Gastroesophageal sphincter (tissue), 4 donors: ENCODE data around the gene POLR2L. TPM values are rescaled to one million over a fixed set of nuclear protein-coding genes. Genes with fewer than 3 reads are reported as not detected.

ENCODE experiments used
- ATAC-seq: fragments of 150-250 bp; one replicate; pipeline ENCODE4 v1.9.1; 2016; ENCODE audit warnings: mild to moderate bottlenecking, moderate library complexity
- H3K27ac ChIP-seq, 4 donors: fragments of 200-600 bp; sonication (generic) in 3 of 4; 1 replicate in 3 of 4; 2 replicates in 1 of 4; pipeline ENCODE4 v1.5.1; 2016 to 2019
- H3K27me3 ChIP-seq: fragments of 200-600 bp; sonication (generic); one replicate; pipeline ENCODE4 v1.5.1; 2019
- H3K36me3 ChIP-seq, 2 donors: fragments of 200-600 bp; sonication (generic); one replicate each; pipeline ENCODE4 v1.5.1; 2019; ENCODE audit warnings: control low read depth in 1 of 2
- H3K4me1 ChIP-seq, 3 donors: fragments of 200-600 bp; sonication (generic); 1 replicate in 2 of 3; 2 replicates in 1 of 3; pipeline ENCODE4 v1.5.1; 2016 to 2019; ENCODE audit warnings: control low read depth in 2 of 3
- H3K4me3 ChIP-seq, 2 donors: fragments of 200-600 bp; sonication (generic); one replicate each; pipeline ENCODE4 v1.5.1; 2019; ENCODE audit warnings: mild to moderate bottlenecking in 1 of 2, moderate library complexity in 1 of 2
- H3K9me3 ChIP-seq, 3 donors: fragments of 200-600 bp; sonication (generic); one replicate each; pipeline ENCODE4 v1.5.1; 2017 to 2019; ENCODE audit warnings: control low read depth in 2 of 3
- EP300 ChIP-seq: sonication (generic); formaldehyde crosslinking; IDR thresholded peaks from one replicate; pipeline ENCODE4 v1.6.1; 2017; ENCODE audit warnings: antibody characterized with exemption, mild to moderate bottlenecking
- POLR2A ChIP-seq, 2 donors: fragments of 450-650 bp; IDR thresholded peaks; one replicate each; pipeline ENCODE4 v1.6.1; 2017; ENCODE audit warnings: antibody characterized with exemption in 2 of 2, mild to moderate bottlenecking in 2 of 2, moderate library complexity in 1 of 2
- POLR2AphosphoS5 ChIP-seq: sonication (generic); formaldehyde crosslinking; IDR thresholded peaks from one replicate; pipeline ENCODE4 v1.6.1; 2017; ENCODE audit warnings: antibody characterized with exemption
- WGBS, 2 donors: methylation state at CpG; one replicate each; pipeline ENCODE4 v1.1.5; 2018; ENCODE audit warnings: low coverage in 1 of 2; 5-methylcytosine and 5-hydroxymethylcytosine counted together
- total RNA-seq, 4 donors: library from RNA; depleted of rRNA; stranded (reverse); fragments of >200 nt; gene quantifications; one replicate each; pipeline ENCODE4 v1.1.0, GENCODE V29; 2016
- TF ChIP-seq, protein P1 (sequence below), 4 experiments: fragments of 200-600 bp in 2 of 4; fragments of 450-650 bp in 2 of 4; sonication (generic) in 1 of 4; IDR thresholded peaks; one replicate each; pipeline ENCODE4 v1.5.1; 2017 to 2019; ENCODE audit warnings: antibody characterized with exemption in 4 of 4, mild to moderate bottlenecking in 2 of 4, moderate library complexity in 2 of 4

The POLR2L gene
- total RNA-seq, 4 donors from 2014 or later: 65.5 to 86.0 (median 71.8) TPM

DNA sequence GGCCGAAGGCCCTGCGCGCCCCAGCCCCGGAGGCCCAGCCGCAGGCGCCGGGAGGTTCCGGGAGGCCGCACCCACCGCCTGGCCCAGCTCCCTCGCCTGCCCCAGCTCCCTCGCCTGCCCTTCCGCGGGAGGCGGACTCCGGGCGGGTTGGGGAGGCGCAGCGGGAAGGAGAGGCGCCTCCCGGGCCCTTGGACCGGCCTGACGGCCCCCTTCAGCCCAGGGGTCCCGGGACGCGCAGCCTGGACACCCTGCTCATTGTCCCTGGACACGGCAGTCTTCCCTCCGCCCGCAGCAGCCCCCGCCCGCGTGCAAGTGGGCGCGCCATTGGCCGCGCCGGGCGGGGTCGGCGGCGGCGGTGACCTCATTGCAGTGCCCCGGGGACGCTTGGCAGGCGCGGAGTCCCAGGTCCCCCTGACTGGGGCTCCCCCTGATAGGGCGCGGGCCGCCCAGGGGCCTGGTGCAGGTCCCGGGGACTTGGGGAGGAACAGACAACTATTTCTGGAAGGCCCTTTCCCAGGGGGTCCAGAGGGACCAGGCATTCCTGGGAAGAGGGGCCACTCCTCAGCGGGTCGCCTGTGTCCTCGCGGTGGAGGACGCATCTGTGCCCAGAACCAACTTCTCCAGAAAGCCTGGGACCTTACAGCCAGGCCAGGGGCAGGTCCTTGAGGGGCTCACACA is 9.1 kb downstream of the POLR2L start:
- Histone ChIP-seq H3K4me3 (peak overlapping the region; percentile 73 to 87), H3K27me3 (peaks cover 43% of the 10 kb centered on the region), H3K9me3 (no peaks in the 10 kb centered on the region), H3K4me1 (peaks cover 0 to 96% (median 46%) of the 10 kb centered on the region in 3 donors), H3K36me3 (peaks cover 0 to 25% of the 10 kb centered on the region in 2 donors), H3K27ac (peak overlapping the region; percentile 66 to 89 (median 84))
- WGBS, 2 donors: no CpG with 5 or more reads among the region's 55 CpGs
- peak; percentile 61 for ATAC-seq
- peak in 1 of 2 donors; percentile 34 for TF ChIP-seq POLR2A (IDR thresholded peaks at IDR 0.05)
- no peak for TF ChIP-seq EP300
- peak; percentile 50 for TF ChIP-seq POLR2AphosphoS5
- TF ChIP-seq, protein P1, sequence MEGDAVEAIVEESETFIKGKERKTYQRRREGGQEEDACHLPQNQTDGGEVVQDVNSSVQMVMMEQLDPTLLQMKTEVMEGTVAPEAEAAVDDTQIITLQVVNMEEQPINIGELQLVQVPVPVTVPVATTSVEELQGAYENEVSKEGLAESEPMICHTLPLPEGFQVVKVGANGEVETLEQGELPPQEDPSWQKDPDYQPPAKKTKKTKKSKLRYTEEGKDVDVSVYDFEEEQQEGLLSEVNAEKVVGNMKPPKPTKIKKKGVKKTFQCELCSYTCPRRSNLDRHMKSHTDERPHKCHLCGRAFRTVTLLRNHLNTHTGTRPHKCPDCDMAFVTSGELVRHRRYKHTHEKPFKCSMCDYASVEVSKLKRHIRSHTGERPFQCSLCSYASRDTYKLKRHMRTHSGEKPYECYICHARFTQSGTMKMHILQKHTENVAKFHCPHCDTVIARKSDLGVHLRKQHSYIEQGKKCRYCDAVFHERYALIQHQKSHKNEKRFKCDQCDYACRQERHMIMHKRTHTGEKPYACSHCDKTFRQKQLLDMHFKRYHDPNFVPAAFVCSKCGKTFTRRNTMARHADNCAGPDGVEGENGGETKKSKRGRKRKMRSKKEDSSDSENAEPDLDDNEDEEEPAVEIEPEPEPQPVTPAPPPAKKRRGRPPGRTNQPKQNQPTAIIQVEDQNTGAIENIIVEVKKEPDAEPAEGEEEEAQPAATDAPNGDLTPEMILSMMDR (IDR thresholded peaks at IDR 0.05): no peak

DNA sequence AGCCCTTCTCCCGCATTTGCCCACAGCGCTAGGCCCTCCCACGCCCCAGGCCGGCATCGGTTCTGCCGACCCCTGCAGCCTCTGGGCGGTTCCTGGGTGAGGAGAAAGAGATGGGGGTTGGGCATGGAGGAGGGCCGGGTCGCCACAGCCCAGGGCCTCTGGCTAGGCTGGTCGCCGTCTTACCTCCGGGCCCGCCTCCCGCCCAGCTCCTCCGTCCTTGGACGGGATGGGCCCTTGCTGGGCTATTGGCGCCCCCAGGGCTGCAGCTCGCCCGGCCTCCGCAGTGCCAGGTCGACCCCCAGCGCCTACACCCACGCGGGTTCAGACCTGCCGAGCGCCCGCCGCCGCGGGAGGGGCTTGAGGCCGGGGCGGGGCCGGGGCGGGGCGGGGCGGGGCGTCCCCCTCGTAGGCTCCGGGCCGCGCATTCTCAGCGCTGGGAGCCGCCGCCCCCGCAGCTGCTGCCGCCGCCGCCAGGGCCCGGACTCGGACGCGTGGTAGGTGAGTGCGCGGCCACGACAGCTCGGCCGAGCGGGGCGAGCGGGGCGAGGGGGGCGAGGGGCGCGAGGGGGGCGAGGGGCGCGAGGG is 9.7 kb downstream of the POLR2L start, which contains the start of gene CD151:
Gene CD151 (plus strand): TSS at position 424 of the 585 bp plus-strand sequence. CDS start 3,118 bp downstream, outside the sequence.
- H3K4me3 ChIP-seq: peak within 1 kb of the TSS; percentile 73 to 87
- ATAC-seq: peak; percentile 68
- TF ChIP-seq EP300 (no peak), POLR2AphosphoS5 (peak; percentile 31), POLR2A (IDR thresholded peaks at IDR 0.05) (no peak)
- TF ChIP-seq, protein P1 (IDR thresholded peaks at IDR 0.05): peak in 1 of 4 experiments; percentile 30
- WGBS, 2 donors: no CpG with 5 or more reads among the region's 67 CpGs
- H3K9me3 ChIP-seq: no peaks in the 10 kb centered on the region
- H3K27ac ChIP-seq: peak within 1 kb of the TSS; percentile 66 to 89 (median 84)
- peaks cover 0 to 18% of the 10 kb centered on the region in 2 donors for H3K36me3 ChIP-seq
- peaks cover 0 to 96% (median 46%) of the 10 kb centered on the region in 3 donors for H3K4me1 ChIP-seq
- H3K27me3 ChIP-seq: peaks cover 50% of the 10 kb centered on the region

DNA sequence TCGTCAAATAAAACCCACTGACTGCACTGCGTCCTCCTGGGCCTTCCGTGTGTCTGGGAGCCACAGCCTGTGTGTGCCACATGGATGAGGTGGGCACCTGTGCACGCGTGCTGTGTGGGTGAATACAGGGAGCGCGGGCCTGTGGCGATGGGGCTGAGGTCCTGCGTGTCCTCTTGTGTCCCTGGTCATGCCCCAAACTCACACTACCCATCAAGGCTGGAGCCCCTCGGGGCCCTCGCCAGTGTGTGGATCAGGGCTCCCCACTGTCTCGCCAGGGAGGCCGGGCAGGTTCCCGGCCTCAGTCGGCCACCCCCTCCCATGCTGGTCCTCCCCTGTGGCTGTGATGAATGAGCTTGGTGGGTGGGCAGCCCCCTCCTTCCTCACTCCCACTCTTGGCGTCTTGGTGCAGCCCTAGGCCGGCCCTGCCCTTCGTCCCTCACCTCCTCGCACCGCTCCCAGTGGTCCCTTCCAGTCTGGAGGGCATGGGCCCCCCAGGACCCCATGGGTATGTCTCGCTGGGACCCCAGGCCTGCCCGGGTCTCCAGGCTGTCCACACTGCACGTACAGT is 10.3 kb downstream of the POLR2L start:
- WGBS, 2 donors: 80 to 91% methylated on average over 3 to 5 of the region's 23 CpGs
- Histone ChIP-seq H3K27me3 (peaks cover 55% of the 10 kb centered on the region), H3K27ac (peak overlapping the region in 3 of 4 donors; percentile 82 to 89 (median 87)), H3K4me3 (peak overlapping the region in 1 of 2 donors; percentile 87), H3K36me3 (peaks cover 0 to 13% of the 10 kb centered on the region in 2 donors), H3K9me3 (no peaks in the 10 kb centered on the region), H3K4me1 (peaks cover 0 to 96% (median 50%) of the 10 kb centered on the region in 3 donors)
- TF ChIP-seq POLR2AphosphoS5: no peak
- TF ChIP-seq, protein P1 (IDR thresholded peaks at IDR 0.05): no peak
- TF ChIP-seq EP300: no peak
- no peak for TF ChIP-seq POLR2A (IDR thresholded peaks at IDR 0.05)
- ATAC-seq: no peak

DNA sequence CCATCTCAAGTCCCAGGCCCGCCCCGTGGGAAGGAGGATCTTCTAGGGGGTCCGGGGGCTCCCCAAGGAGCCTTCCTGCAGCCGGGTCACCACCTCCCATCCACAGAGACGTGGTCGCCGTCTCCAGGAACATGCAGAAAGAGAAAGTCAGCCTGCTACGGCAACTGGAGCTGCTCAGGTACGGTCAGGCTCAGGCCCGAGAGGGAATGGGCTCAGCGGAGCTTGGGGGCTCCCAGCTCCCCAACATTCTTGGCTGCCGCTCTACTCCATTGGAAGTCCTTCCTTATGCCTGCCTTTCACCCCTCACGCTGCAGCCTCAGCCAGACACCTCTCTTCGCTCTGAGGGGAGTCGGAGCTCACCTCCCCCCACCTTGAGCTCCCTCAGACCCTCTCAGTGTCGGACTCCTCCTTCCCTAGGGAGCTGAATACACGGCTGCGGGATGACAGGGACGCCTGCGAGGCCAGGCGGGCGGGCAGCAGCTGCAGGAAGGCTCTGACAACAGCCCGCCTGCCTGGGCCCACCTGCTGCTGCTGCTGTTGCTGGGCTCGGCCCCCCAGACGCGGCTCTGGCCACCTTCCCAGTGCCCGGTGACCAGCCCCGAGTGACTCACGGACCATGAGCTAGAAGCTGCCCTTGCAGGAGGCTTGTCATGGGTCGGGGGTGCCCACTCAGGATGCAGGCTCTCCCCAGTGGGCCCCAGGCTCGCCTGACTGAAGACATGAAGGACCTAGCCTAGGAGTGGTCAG is 11.0 kb downstream of the POLR2L start:
- Histone ChIP-seq H3K27me3 (peaks cover 63% of the 10 kb centered on the region), H3K4me3 (no peak overlapping the region), H3K27ac (no peak overlapping the region), H3K4me1 (peaks cover 0 to 96% (median 53%) of the 10 kb centered on the region in 3 donors), H3K36me3 (peaks cover 0 to 5% of the 10 kb centered on the region in 2 donors), H3K9me3 (no peaks in the 10 kb centered on the region)
- no peak for ATAC-seq
- 29 to 90% methylated on average over 2 to 5 of the region's 31 CpGs for WGBS, 2 donors
- TF ChIP-seq POLR2AphosphoS5: no peak
- TF ChIP-seq, protein P1 (IDR thresholded peaks at IDR 0.05): no peak
- TF ChIP-seq EP300: no peak
- no peak for TF ChIP-seq POLR2A (IDR thresholded peaks at IDR 0.05)
